IMR-90 (cell line): ENCODE data around the gene EBF3. TPM values are rescaled to one million over a fixed set of nuclear protein-coding genes. Genes with fewer than 3 reads are reported as not detected.

ENCODE experiments used
- ATAC-seq: fragments of 200-7000 bp; cut with Tn5 transposase; 2 replicates; pipeline ENCODE4 v1.9.1; 2020; ENCODE audit warnings: low read depth, mild to moderate bottlenecking, moderate library complexity
- BruUV-seq: library from RNA; stranded (reverse); fragments of 400-500 nt; replicated peaks from 2 replicates; lab custom pipeline; 2021; lab: Mats Ljungman, UMichigan
- CTCF ChIA-PET: fragments of 300-600 bp; formaldehyde crosslinking; extraction: SDS; loops from one replicate; lab custom pipeline; 2021; ENCODE audit warnings: antibody characterized with exemption; lab: Yijun Ruan, JAX
- POLR2A ChIA-PET: fragments of 300-600 bp; sonication (Branson Sonifier 250); formaldehyde crosslinking; loops from one replicate; lab custom pipeline; 2022; ENCODE audit warnings: antibody characterized with exemption; ENCODE audit not compliant: unreplicated experiment; lab: Charles Lee
- DNase-seq: peaks from one replicate; pipeline ENCODE4 v3.0.0; 2013
- H2AFZ ChIP-seq: replicated peaks from 2 replicates; pipeline ENCODE3; 2013; ENCODE audit warnings: low read length, mild to moderate bottlenecking; ENCODE audit not compliant: poor library complexity
- H2AK5ac ChIP-seq: 2 replicates; pipeline ENCODE4 v1.6.1; 2013; ENCODE audit warnings: low read depth, low read length, inconsistent platforms
- H2AK9ac ChIP-seq: replicated peaks from 2 replicates; pipeline ENCODE3; 2013; ENCODE audit warnings: mild to moderate bottlenecking, low read depth, low read length, moderate library complexity; ENCODE audit not compliant: poor library complexity
- H2BK120ac ChIP-seq: 2 replicates; pipeline ENCODE4 v1.6.1; 2013; ENCODE audit warnings: low read depth, low read length, inconsistent platforms
- H2BK15ac ChIP-seq: 3 replicates; pipeline ENCODE4 v1.6.1; 2013; ENCODE audit warnings: low read depth, low read length, inconsistent platforms
- H2BK20ac ChIP-seq: 2 replicates; pipeline ENCODE4 v1.6.1; 2013; ENCODE audit warnings: low read depth, mild to moderate bottlenecking, inconsistent platforms, low read length, moderate library complexity
- H2BK5ac ChIP-seq: 2 replicates; pipeline ENCODE4 v1.6.1; 2013; ENCODE audit warnings: mild to moderate bottlenecking, low read depth, low read length, inconsistent platforms; ENCODE audit not compliant: poor library complexity, severe bottlenecking
- H3K14ac ChIP-seq: replicated peaks from 2 replicates; pipeline ENCODE4 v1.6.1; 2013; ENCODE audit warnings: low read depth, low read length, inconsistent platforms
- H3K18ac ChIP-seq: 2 replicates; pipeline ENCODE4 v1.6.1; 2013; ENCODE audit warnings: low read depth, low read length, control low read depth
- H3K23ac ChIP-seq: 2 replicates; pipeline ENCODE4 v1.6.1; 2013; ENCODE audit warnings: low read depth, low read length, inconsistent platforms
- H3K27ac ChIP-seq: 2 replicates; pipeline ENCODE4 v1.5.1; 2013; ENCODE audit warnings: mild to moderate bottlenecking, control low read depth, low read length; ENCODE audit not compliant: insufficient read depth
- H3K27me3 ChIP-seq: 2 replicates; pipeline ENCODE4 v1.6.1; 2013; ENCODE audit warnings: low read length; ENCODE audit not compliant: control insufficient read depth, insufficient read depth
- H3K36me3 ChIP-seq: 2 replicates; pipeline ENCODE4 v1.6.1; 2013; ENCODE audit warnings: low read length, mixed read lengths; ENCODE audit not compliant: control insufficient read depth, insufficient read depth
- H3K4ac ChIP-seq: 2 replicates; pipeline ENCODE4 v1.6.1; 2013; ENCODE audit warnings: low read depth, low read length, inconsistent platforms
- H3K4me1 ChIP-seq: 2 replicates; pipeline ENCODE4 v1.6.1; 2013; ENCODE audit warnings: low read length, mixed read lengths; ENCODE audit not compliant: control insufficient read depth, insufficient read depth
- H3K4me2 ChIP-seq: 2 replicates; pipeline ENCODE4 v1.6.1; 2013; ENCODE audit warnings: low read depth, mild to moderate bottlenecking, control low read depth, low read length, moderate library complexity
- H3K4me3 ChIP-seq: 2 replicates; pipeline ENCODE4 v1.5.1; 2013; ENCODE audit warnings: low read depth, mild to moderate bottlenecking, control low read depth, low read length, moderate library complexity; ENCODE audit not compliant: insufficient read depth
- H3K56ac ChIP-seq: 2 replicates; pipeline ENCODE4 v1.6.1; 2013; ENCODE audit warnings: low read length, inconsistent platforms; ENCODE audit not compliant: insufficient read depth; ENCODE audit errors: extremely low read depth
- H3K79me1 ChIP-seq, 2 experiments: 2 replicates each; pipeline ENCODE4 v1.6.1; 2013; ENCODE audit warnings: low read length in 2 of 2, inconsistent platforms in 1 of 2, low read depth in 1 of 2
- H3K9ac ChIP-seq: 2 replicates; pipeline ENCODE4 v1.6.1; 2013; ENCODE audit warnings: low read depth, low read length, control low read depth
- H3K9me1 ChIP-seq: 2 replicates; pipeline ENCODE4 v1.6.1; 2013; ENCODE audit warnings: low read length, inconsistent platforms; ENCODE audit not compliant: insufficient read depth
- H3K9me3 ChIP-seq: 2 replicates; pipeline ENCODE4 v1.6.1; 2013; ENCODE audit warnings: low read length; ENCODE audit not compliant: control insufficient read depth, insufficient read depth
- H4K20me1 ChIP-seq: 2 replicates; pipeline ENCODE4 v1.6.1; 2013; ENCODE audit warnings: low read length, inconsistent platforms; ENCODE audit not compliant: insufficient read depth
- H4K5ac ChIP-seq: 2 replicates; pipeline ENCODE4 v1.6.1; 2013; ENCODE audit warnings: mild to moderate bottlenecking, low read depth, low read length, control low read depth
- H4K8ac ChIP-seq, 2 experiments: 2 replicates each; pipeline ENCODE4 v1.6.1; 2013; ENCODE audit warnings: low read depth in 2 of 2, low read length in 2 of 2, control low read depth in 1 of 2, inconsistent platforms in 1 of 2
- H4K91ac ChIP-seq: 2 replicates; pipeline ENCODE4 v1.6.1; 2013; ENCODE audit warnings: low read depth, low read length, inconsistent platforms; ENCODE audit not compliant: insufficient read depth
- BHLHE40 ChIP-seq: fragments of 150-350 bp; IDR thresholded peaks from 2 replicates; pipeline ENCODE4 v1.6.1; 2016; ENCODE audit warnings: mild to moderate bottlenecking, low read depth, low read length
- CEBPB ChIP-seq: IDR thresholded peaks from 2 replicates; pipeline ENCODE4 v1.6.1; 2012; ENCODE audit warnings: low read depth, low read length, improper control_type of control experiment
- CHD1 ChIP-seq: IDR thresholded peaks from 2 replicates; pipeline ENCODE4 v1.6.1; 2012; ENCODE audit warnings: low read depth, low read length, improper control_type of control experiment
- CTCF ChIP-seq: conservative IDR thresholded peaks from 2 replicates; pipeline ENCODE4 v1.5.1; 2012; ENCODE audit warnings: mild to moderate bottlenecking, low read depth, low read length, improper control_type of control experiment
- ELK1 ChIP-seq: fragments of 150-350 bp; IDR thresholded peaks from 2 replicates; pipeline ENCODE4 v1.6.1; 2016; ENCODE audit warnings: low read depth, mild to moderate bottlenecking, low read length, moderate library complexity, borderline replicate concordance
- FOS ChIP-seq: fragments of 150-350 bp; IDR thresholded peaks from 2 replicates; pipeline ENCODE4 v1.6.1; 2016; ENCODE audit warnings: low read depth, low read length
- MAFK ChIP-seq: IDR thresholded peaks from 2 replicates; pipeline ENCODE4 v1.6.1; 2012; ENCODE audit warnings: low read depth, low read length, improper control_type of control experiment
- MAZ ChIP-seq: IDR thresholded peaks from 2 replicates; pipeline ENCODE4 v1.6.1; 2012; ENCODE audit warnings: low read depth, mild to moderate bottlenecking, low read length, improper control_type of control experiment, moderate library complexity, borderline replicate concordance
- MXI1 ChIP-seq: IDR thresholded peaks from 2 replicates; pipeline ENCODE4 v1.6.1; 2012; ENCODE audit warnings: low read depth, mild to moderate bottlenecking, low read length, moderate library complexity, borderline replicate concordance
- NFE2L2 ChIP-seq: fragments of 150-350 bp; IDR thresholded peaks from 2 replicates; pipeline ENCODE4 v1.6.1; 2016; ENCODE audit warnings: low read depth, mild to moderate bottlenecking, low read length
- POLR2A ChIP-seq: IDR thresholded peaks from 2 replicates; pipeline ENCODE4 v1.6.1; 2012; ENCODE audit warnings: mild to moderate bottlenecking, low read depth, low read length
- RAD21 ChIP-seq: IDR thresholded peaks from 2 replicates; pipeline ENCODE4 v1.6.1; 2012; ENCODE audit warnings: low read length, improper control_type of control experiment
- RCOR1 ChIP-seq: IDR thresholded peaks from 2 replicates; pipeline ENCODE4 v1.6.1; 2012; ENCODE audit warnings: mild to moderate bottlenecking, low read length, improper control_type of control experiment; ENCODE audit not compliant: insufficient replicate concordance
- RFX5 ChIP-seq: IDR thresholded peaks from 2 replicates; pipeline ENCODE4 v1.8.0; 2012; ENCODE audit warnings: low read depth, mild to moderate bottlenecking, low read length, moderate library complexity
- SMC3 ChIP-seq: fragments of 150-350 bp; IDR thresholded peaks from 2 replicates; pipeline ENCODE4 v1.6.1; 2016; ENCODE audit warnings: low read depth, mild to moderate bottlenecking, antibody characterized with exemption, low read length, moderate library complexity
- USF2 ChIP-seq: fragments of 150-350 bp; IDR thresholded peaks from 2 replicates; pipeline ENCODE4 v1.6.1; 2017; ENCODE audit warnings: mild to moderate bottlenecking, antibody characterized with exemption, low read length, low read depth
- WGBS, 2 experiments: methylation state at CpG; one replicate each; pipeline versions ENCODE4 v1.1.5 to v1.1.7; 2013; ENCODE audit warnings: missing lambda C conversion rate in 2 of 2; ENCODE audit not compliant: insufficient read length in 1 of 2; ENCODE audit errors: extremely low coverage in 2 of 2; 5-methylcytosine and 5-hydroxymethylcytosine counted together
- dilution Hi-C: fragments of 300-500 bp; cut with HindIII; formaldehyde crosslinking; loops from one replicate; pipeline ENCODE4 v1.14.3; 2018; ENCODE audit warnings: low sequenced_read_pairs; ENCODE audit not compliant: unreplicated experiment
- in situ Hi-C: fragments of 300-500 bp; cut with MboI; formaldehyde crosslinking; loops from 3 replicates; pipeline ENCODE4 v1.14.3; 2019; ENCODE audit warnings: low sequenced_read_pairs, inconsistent platforms, mixed read lengths
- intact Hi-C: fragments of 100-400 bp; cut with micrococcal nuclease; formaldehyde crosslinking; loops from 2 replicates; pipeline ENCODE4 v1.10.0; 2022
- polyA plus RNA-seq, 3 experiments: library from polyadenylated mRNA; depleted of rRNA; stranded (reverse); fragments of >200 nt; gene quantifications; 2 replicates each; pipeline ENCODE4 v1.2.3, GENCODE V29; 2012; ENCODE audit warnings: low replicate concordance in 1 of 3
- total RNA-seq: library from RNA; depleted of rRNA; stranded (reverse); fragments of >200 nt; gene quantifications from 2 replicates; pipeline ENCODE4 v1.2.3, GENCODE V29; 2012

Gene EBF3
- total and polyA plus RNA-seq, 2 of the 4 experiments (the other 2 are of a cell fraction): 0.36 to 0.70 TPM

DNA sequence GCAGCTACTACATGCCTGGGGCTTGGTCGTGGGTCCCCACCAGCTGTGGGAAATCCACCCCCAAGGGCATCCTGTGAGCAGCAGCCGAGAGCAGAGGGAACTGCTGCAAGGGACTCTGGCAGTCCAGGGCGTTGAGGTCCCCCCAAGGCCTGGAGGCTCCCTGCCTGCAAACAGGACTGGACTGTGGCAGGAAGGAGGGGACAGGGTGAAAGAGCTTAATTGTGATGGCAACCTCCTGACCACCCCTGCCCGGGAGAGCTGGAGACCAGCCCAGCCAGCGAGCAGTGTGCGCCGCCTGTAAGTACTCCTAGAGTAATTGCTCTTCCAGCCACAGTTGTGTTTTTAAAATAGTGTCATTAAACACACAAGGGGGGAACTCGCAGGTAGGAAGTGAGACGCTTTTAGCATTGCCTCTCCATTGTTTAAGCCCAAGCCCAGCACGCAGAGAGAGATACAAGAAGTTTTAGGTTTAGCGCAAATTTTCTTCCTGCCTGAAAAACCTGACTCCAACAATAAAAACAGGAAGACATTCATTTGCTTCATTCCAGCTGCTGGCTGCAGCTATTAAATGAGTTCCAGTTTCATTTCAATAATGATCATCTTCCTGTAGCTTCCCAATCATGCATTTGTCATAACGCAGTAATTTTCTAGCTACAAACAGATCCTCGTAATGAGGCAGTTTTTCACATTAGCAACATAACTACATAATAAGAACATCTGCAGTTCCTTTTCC lies 111.1 kb downstream of the EBF3 start:
- H2BK120ac ChIP-seq: no peak overlapping the region
- H3K9ac ChIP-seq: no peak overlapping the region
- DNase-seq (no peak), ATAC-seq (no peak)
- in situ Hi-C loops: no loop called here
- dilution Hi-C loops: no loop called here
- H4K20me1 ChIP-seq: no peaks in the 10 kb centered on the region
- no peaks in the 10 kb centered on the region for H3K4me1 ChIP-seq
- TF ChIP-seq RFX5 (no peak), CTCF (no peak), MAFK (no peak), RCOR1 (no peak), MXI1 (no peak), SMC3 (no peak), CHD1 (no peak), FOS (no peak), USF2 (no peak), MAZ (no peak), NFE2L2 (no peak), RAD21 (no peak), POLR2A (no peak), ELK1 (no peak), BHLHE40 (no peak), CEBPB (no peak)
- no peak overlapping the region for H2AFZ ChIP-seq
- BruUV-seq: no TSS peak
- peaks cover 3% of the 10 kb centered on the region; the same call in 1 of the 2 replicates for H3K36me3 ChIP-seq
- H3K9me3 ChIP-seq: peaks cover 10% of the 10 kb centered on the region
- intact Hi-C loops: no loop called here
- H3K18ac ChIP-seq: no peak overlapping the region
- no CpG with 5 or more reads among the region's 13 CpGs for WGBS, 2 experiments
- no peak overlapping the region for H3K4me3 ChIP-seq
- H3K14ac ChIP-seq: no peak overlapping the region
- H4K8ac ChIP-seq: no peak overlapping the region
- no peak overlapping the region for H4K91ac ChIP-seq
- no peaks in the 10 kb centered on the region for H3K79me1 ChIP-seq
- H3K27ac ChIP-seq: no peak overlapping the region
- H3K56ac ChIP-seq: no peak overlapping the region
- H4K5ac ChIP-seq: no peak overlapping the region
- no peaks in the 10 kb centered on the region for H3K9me1 ChIP-seq
- H2AK9ac ChIP-seq: no peak overlapping the region
- H2BK5ac ChIP-seq: no peak overlapping the region
- no peak overlapping the region for H3K4ac ChIP-seq
- H3K27me3 ChIP-seq: no peaks in the 10 kb centered on the region
- ChIA-PET POLR2A (no interaction called here), CTCF (interaction anchor here (1.1 to 1.5 kb wide), 2 partner anchors 20 to 274 kb away, joined by 3 to 4 read pairs; no protein-coding TSS in a partner anchor)
- no peak overlapping the region for H2BK15ac ChIP-seq
- H2BK20ac ChIP-seq: no peak overlapping the region
- H3K23ac ChIP-seq: no peak overlapping the region
- H2AK5ac ChIP-seq: no peak overlapping the region
- no peak overlapping the region for H3K4me2 ChIP-seq
